HepG2 (cell line): ENCODE results near the gene LDLRAD4. TPM values are rescaled to one million over a fixed set of nuclear protein-coding genes. Genes with fewer than 3 reads are reported as not detected.

ENCODE experiments used
- BHLHE40 ChIP-seq: IDR thresholded peaks from 2 replicates; pipeline ENCODE4 v1.6.1; 2011; ENCODE audit warnings: low read length, improper control_type of control experiment
- CREM ChIP-seq, 2 experiments: sonication (generic) in 1 of 2; formaldehyde crosslinking in 1 of 2; IDR thresholded peaks; 2 replicates each; pipeline versions ENCODE4 v1.4.0 to v1.6.1; 2016 to 2020; ENCODE audit warnings: antibody characterized with exemption in 1 of 2, mild to moderate bottlenecking in 1 of 2, missing genetic modification reagents in 1 of 2
- ERF ChIP-seq: IDR thresholded peaks from 2 replicates; pipeline ENCODE4 v1.6.1; 2018; ENCODE audit warnings: missing biosample characterization, missing genetic modification reagents
- FOXK2 ChIP-seq: fragments of 450-650 bp; IDR thresholded peaks from 2 replicates; pipeline ENCODE4 v1.6.1; 2016
- MAFK ChIP-seq, 2 experiments: IDR thresholded peaks in 1 of 2; conservative IDR thresholded peaks in 1 of 2; 2 replicates each; pipeline ENCODE4 v1.6.1; 2011; ENCODE audit warnings: improper control_type of control experiment in 2 of 2, low read length in 2 of 2
- MIER3 ChIP-seq: IDR thresholded peaks from 2 replicates; pipeline ENCODE4 v1.6.1; 2016; ENCODE audit warnings: missing compliant biosample characterization, borderline replicate concordance
- MYC ChIP-seq: sonication (generic); formaldehyde crosslinking; IDR thresholded peaks from 2 replicates; pipeline ENCODE4 v1.9.0; 2021; ENCODE audit warnings: missing genetic modification reagents, borderline replicate concordance
- NBN ChIP-seq: fragments of 450-650 bp; conservative IDR thresholded peaks from 2 replicates; pipeline ENCODE4 v1.6.1; 2017
- NFKB2 ChIP-seq: sonication (generic); formaldehyde crosslinking; IDR thresholded peaks from 2 replicates; pipeline ENCODE4 v1.4.0; 2020; ENCODE audit warnings: missing genetic modification reagents, borderline replicate concordance
- NFYB ChIP-seq: sonication (generic); formaldehyde crosslinking; IDR thresholded peaks from 2 replicates; pipeline ENCODE4 v1.4.0; 2020; ENCODE audit warnings: missing genetic modification reagents
- REPIN1 ChIP-seq: sonication (generic); formaldehyde crosslinking; IDR thresholded peaks from 2 replicates; pipeline ENCODE4 v1.8.0; 2022; ENCODE audit warnings: missing genetic modification reagents, low read depth, mild to moderate bottlenecking, borderline replicate concordance
- RFX1 ChIP-seq: fragments of 450-650 bp; IDR thresholded peaks from 2 replicates; pipeline ENCODE4 v1.6.1; 2017
- SAFB2 ChIP-seq: sonication (generic); formaldehyde crosslinking; IDR thresholded peaks from 2 replicates; pipeline ENCODE4 v1.5.1; 2020; ENCODE audit warnings: missing genetic modification reagents, low read depth, mild to moderate bottlenecking, borderline replicate concordance
- SNAPC2 ChIP-seq: sonication (generic); formaldehyde crosslinking; IDR thresholded peaks from 2 replicates; pipeline ENCODE4 v1.8.1; 2022; ENCODE audit warnings: mild to moderate bottlenecking, missing genetic modification reagents
- TARDBP ChIP-seq: sonication (generic); formaldehyde crosslinking; IDR thresholded peaks from 2 replicates; pipeline ENCODE4 v1.8.0; 2022; ENCODE audit warnings: mild to moderate bottlenecking, missing genetic modification reagents
- TSC22D2 ChIP-seq: sonication (generic); formaldehyde crosslinking; IDR thresholded peaks from 2 replicates; pipeline ENCODE4 v1.5.1; 2020; ENCODE audit warnings: missing genetic modification reagents, mild to moderate bottlenecking, borderline replicate concordance
- ZFP36L2 ChIP-seq: sonication (generic); formaldehyde crosslinking; IDR thresholded peaks from 2 replicates; pipeline ENCODE4 v1.4.0; 2020; ENCODE audit warnings: missing genetic modification reagents
- ZNF17 ChIP-seq: sonication (generic); formaldehyde crosslinking; IDR thresholded peaks from 2 replicates; pipeline ENCODE4 v1.5.0; 2020; ENCODE audit warnings: mild to moderate bottlenecking, missing genetic modification reagents
- ZNF569 ChIP-seq: sonication (generic); formaldehyde crosslinking; IDR thresholded peaks from 2 replicates; pipeline ENCODE4 v1.5.0; 2020; ENCODE audit warnings: mild to moderate bottlenecking, missing genetic modification reagents, moderate library complexity, borderline replicate concordance
- ZNF713 ChIP-seq: sonication (generic); formaldehyde crosslinking; IDR thresholded peaks from 2 replicates; pipeline ENCODE4 v1.4.0; 2020; ENCODE audit warnings: mild to moderate bottlenecking, missing genetic modification reagents
- ZNF772 ChIP-seq: sonication (generic); formaldehyde crosslinking; IDR thresholded peaks from 2 replicates; pipeline ENCODE4 v1.5.0; 2020; ENCODE audit warnings: mild to moderate bottlenecking, missing genetic modification reagents
- polyA plus RNA-seq, 8 experiments: library from polyadenylated mRNA; depleted of rRNA in 3 of 8; stranded (reverse) in 7 of 8; unstranded in 1 of 8; fragments of >200 nt; fragmentation: Illumina TruSeq in 4 of 8; extraction: Trizol in 4 of 8; gene quantifications; 2 replicates each; pipeline versions ENCODE4 v1.2.1 to v1.2.3, GENCODE V29; 2011 to 2016; ENCODE audit warnings: low read depth in 4 of 8, missing spikeins in 1 of 8, mixed read lengths in 1 of 8; ENCODE audit not compliant: insufficient read depth in 1 of 8
- total RNA-seq, 5 experiments: library from RNA; depleted of rRNA; stranded (reverse); fragments of >200 nt; fragmentation: Illumina TruSeq; extraction: Trizol; gene quantifications; 2 replicates each; pipeline ENCODE4 v1.2.3, GENCODE V29; 2016; ENCODE audit warnings: low read depth in 1 of 5
- TF ChIP-seq, protein P1 (sequence below): sonication (generic); formaldehyde crosslinking; IDR thresholded peaks from 2 replicates; pipeline ENCODE4 v1.4.0; 2020; ENCODE audit warnings: missing genetic modification reagents, borderline replicate concordance
- TF ChIP-seq, protein P2 (sequence below): sonication (generic); formaldehyde crosslinking; IDR thresholded peaks from 2 replicates; pipeline ENCODE4 v1.8.0; 2022; ENCODE audit warnings: missing genetic modification reagents, mild to moderate bottlenecking, borderline replicate concordance
- TF ChIP-seq, protein P3 (sequence below): sonication (generic); formaldehyde crosslinking; IDR thresholded peaks from 2 replicates; pipeline ENCODE4 v1.9.0; 2021; ENCODE audit warnings: mild to moderate bottlenecking, missing genetic modification reagents

LDLRAD4 gene
- total and polyA plus RNA-seq, 2 of the 13 experiments (the other 11 are each of a cell fraction or from before 2014, with no cell fraction given), result 13.6 to 20.9 TPM

DNA sequence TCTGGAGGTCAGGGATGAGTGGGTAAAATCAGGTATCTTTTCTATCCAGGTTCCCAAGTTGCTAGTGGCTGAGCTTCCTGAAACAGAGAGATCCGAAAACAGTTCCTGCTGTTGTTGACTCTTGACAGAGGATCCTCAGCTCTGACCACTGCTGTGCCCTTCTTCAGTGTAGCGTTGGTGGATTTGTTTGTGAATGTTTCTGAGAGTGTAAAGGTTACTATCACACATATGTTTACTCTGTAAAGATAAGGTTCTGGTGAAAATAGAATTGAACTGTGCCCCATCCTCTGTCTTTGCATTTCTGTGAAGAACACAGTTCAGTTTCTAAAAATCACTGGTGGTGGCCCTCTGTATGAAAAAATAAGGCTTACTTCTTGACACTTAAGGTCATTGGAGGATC, 119.8 kb downstream of the LDLRAD4 start (continued):
- 0 out of 2 replicates have a peak, but pooled peaks have one; percentile 46 for TF ChIP-seq ERF (CRISPR knock-in tag)
- no peak for TF ChIP-seq SAFB2
- no peak for TF ChIP-seq NBN
- TF ChIP-seq, protein P1, sequence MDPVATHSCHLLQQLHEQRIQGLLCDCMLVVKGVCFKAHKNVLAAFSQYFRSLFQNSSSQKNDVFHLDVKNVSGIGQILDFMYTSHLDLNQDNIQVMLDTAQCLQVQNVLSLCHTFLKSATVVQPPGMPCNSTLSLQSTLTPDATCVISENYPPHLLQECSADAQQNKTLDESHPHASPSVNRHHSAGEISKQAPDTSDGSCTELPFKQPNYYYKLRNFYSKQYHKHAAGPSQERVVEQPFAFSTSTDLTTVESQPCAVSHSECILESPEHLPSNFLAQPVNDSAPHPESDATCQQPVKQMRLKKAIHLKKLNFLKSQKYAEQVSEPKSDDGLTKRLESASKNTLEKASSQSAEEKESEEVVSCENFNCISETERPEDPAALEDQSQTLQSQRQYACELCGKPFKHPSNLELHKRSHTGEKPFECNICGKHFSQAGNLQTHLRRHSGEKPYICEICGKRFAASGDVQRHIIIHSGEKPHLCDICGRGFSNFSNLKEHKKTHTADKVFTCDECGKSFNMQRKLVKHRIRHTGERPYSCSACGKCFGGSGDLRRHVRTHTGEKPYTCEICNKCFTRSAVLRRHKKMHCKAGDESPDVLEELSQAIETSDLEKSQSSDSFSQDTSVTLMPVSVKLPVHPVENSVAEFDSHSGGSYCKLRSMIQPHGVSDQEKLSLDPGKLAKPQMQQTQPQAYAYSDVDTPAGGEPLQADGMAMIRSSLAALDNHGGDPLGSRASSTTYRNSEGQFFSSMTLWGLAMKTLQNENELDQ (CRISPR knock-in tag), result no peak
- TF ChIP-seq, protein P2, sequence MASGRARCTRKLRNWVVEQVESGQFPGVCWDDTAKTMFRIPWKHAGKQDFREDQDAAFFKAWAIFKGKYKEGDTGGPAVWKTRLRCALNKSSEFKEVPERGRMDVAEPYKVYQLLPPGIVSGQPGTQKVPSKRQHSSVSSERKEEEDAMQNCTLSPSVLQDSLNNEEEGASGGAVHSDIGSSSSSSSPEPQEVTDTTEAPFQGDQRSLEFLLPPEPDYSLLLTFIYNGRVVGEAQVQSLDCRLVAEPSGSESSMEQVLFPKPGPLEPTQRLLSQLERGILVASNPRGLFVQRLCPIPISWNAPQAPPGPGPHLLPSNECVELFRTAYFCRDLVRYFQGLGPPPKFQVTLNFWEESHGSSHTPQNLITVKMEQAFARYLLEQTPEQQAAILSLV (CRISPR knock-in tag), result no peak
- no peak for TF ChIP-seq BHLHE40
- peak; percentile 26; the same call in 1 of the 2 replicates for TF ChIP-seq MIER3 (CRISPR knock-in tag)
- no peak for TF ChIP-seq ZNF569
- TF ChIP-seq NFKB2 (CRISPR knock-in tag), result no peak
- no peak for TF ChIP-seq RFX1
- TF ChIP-seq ZNF713 (CRISPR knock-in tag), result no peak
- no peak for TF ChIP-seq TSC22D2 (CRISPR knock-in tag)
- no peak for TF ChIP-seq ZFP36L2
- TF ChIP-seq, protein P3, sequence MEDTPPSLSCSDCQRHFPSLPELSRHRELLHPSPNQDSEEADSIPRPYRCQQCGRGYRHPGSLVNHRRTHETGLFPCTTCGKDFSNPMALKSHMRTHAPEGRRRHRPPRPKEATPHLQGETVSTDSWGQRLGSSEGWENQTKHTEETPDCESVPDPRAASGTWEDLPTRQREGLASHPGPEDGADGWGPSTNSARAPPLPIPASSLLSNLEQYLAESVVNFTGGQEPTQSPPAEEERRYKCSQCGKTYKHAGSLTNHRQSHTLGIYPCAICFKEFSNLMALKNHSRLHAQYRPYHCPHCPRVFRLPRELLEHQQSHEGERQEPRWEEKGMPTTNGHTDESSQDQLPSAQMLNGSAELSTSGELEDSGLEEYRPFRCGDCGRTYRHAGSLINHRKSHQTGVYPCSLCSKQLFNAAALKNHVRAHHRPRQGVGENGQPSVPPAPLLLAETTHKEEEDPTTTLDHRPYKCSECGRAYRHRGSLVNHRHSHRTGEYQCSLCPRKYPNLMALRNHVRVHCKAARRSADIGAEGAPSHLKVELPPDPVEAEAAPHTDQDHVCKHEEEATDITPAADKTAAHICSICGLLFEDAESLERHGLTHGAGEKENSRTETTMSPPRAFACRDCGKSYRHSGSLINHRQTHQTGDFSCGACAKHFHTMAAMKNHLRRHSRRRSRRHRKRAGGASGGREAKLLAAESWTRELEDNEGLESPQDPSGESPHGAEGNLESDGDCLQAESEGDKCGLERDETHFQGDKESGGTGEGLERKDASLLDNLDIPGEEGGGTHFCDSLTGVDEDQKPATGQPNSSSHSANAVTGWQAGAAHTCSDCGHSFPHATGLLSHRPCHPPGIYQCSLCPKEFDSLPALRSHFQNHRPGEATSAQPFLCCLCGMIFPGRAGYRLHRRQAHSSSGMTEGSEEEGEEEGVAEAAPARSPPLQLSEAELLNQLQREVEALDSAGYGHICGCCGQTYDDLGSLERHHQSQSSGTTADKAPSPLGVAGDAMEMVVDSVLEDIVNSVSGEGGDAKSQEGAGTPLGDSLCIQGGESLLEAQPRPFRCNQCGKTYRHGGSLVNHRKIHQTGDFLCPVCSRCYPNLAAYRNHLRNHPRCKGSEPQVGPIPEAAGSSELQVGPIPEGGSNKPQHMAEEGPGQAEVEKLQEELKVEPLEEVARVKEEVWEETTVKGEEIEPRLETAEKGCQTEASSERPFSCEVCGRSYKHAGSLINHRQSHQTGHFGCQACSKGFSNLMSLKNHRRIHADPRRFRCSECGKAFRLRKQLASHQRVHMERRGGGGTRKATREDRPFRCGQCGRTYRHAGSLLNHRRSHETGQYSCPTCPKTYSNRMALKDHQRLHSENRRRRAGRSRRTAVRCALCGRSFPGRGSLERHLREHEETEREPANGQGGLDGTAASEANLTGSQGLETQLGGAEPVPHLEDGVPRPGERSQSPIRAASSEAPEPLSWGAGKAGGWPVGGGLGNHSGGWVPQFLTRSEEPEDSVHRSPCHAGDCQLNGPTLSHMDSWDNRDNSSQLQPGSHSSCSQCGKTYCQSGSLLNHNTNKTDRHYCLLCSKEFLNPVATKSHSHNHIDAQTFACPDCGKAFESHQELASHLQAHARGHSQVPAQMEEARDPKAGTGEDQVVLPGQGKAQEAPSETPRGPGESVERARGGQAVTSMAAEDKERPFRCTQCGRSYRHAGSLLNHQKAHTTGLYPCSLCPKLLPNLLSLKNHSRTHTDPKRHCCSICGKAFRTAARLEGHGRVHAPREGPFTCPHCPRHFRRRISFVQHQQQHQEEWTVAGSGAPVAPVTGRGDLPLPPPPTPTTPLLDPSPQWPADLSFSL (CRISPR knock-in tag), result no peak
- TF ChIP-seq MYC (CRISPR knock-in tag), result no peak
- peak; percentile 59 for TF ChIP-seq CREM (IDR thresholded peaks at IDR 0.05)
- TF ChIP-seq CREM (CRISPR knock-in tag; IDR thresholded peaks at IDR 0.05), result no peak
- TF ChIP-seq REPIN1 (CRISPR knock-in tag), result no peak
- TF ChIP-seq TARDBP (CRISPR knock-in tag), result no peak
- no peak for TF ChIP-seq ZNF772 (CRISPR knock-in tag)
- no peak for TF ChIP-seq ZNF17 (CRISPR knock-in tag)
- no peak for TF ChIP-seq MAFK (conservative IDR thresholded peaks at IDR 0.05 in 1 of 2, IDR thresholded peaks at IDR 0.05 in 1 of 2; ENCODE audit: low read length in 2 of 2)
- TF ChIP-seq SNAPC2 (CRISPR knock-in tag), result no peak
- no peak for TF ChIP-seq NFYB
- no peak for TF ChIP-seq FOXK2
